Measurements from ENCODE around the gene GDI2.

- TF ChIP-seq CTCF (conservative IDR thresholded peaks at IDR 0.05; ENCODE audit: low read length) (no peak), EZH2phosphoT487 (IDR thresholded peaks at IDR 0.05; ENCODE audit: borderline replicate concordance, low read depth, low read length) (no peak)
These were observed 46.8 kb upstream of the GDI2 start for GRCh38 chr10:5860066-5860465.

Data from OCI-LY7 (cell line).